Central memory CD8-positive, alpha-beta T cell (primary cell): Measurements from ENCODE around the gene NDUFB5.

Experiments
- ATAC-seq: fragments of 150-1000 bp; cut with Tn5 transposase; replicated peaks from 2 replicates; pipeline ENCODE4 v1.10.0; 2022; ENCODE audit warnings: mild to moderate bottlenecking, moderate FRiP score, moderate number of reproducible peaks; ENCODE audit not compliant: poor library complexity, severe bottlenecking; ENCODE audit errors: extremely low read depth
- DNase-seq, 2 donors: peaks; one replicate each; pipeline ENCODE4 v3.0.0; 2021; ENCODE audit warnings: low spot score in 2 of 2
- H3K27ac Mint-ChIP-seq: one replicate; pipeline ENCODE4 v1.8.0; 2022; ENCODE audit warnings: low read depth, mild to moderate bottlenecking, moderate library complexity, mixed read lengths
- H3K27me3 Mint-ChIP-seq: one replicate; pipeline ENCODE4 v1.8.0; 2022; ENCODE audit warnings: mixed read lengths
- H3K36me3 Mint-ChIP-seq: one replicate; pipeline ENCODE4 v1.8.0; 2022; ENCODE audit warnings: mild to moderate bottlenecking, moderate library complexity, mixed read lengths; ENCODE audit not compliant: insufficient read depth
- H3K4me1 Mint-ChIP-seq: one replicate; pipeline ENCODE4 v1.8.0; 2022; ENCODE audit warnings: mixed read lengths
- H3K4me3 Mint-ChIP-seq: one replicate; pipeline ENCODE4 v1.8.0; 2022; ENCODE audit warnings: mild to moderate bottlenecking, moderate library complexity, mixed read lengths
- H3K9me3 Mint-ChIP-seq: one replicate; pipeline ENCODE4 v1.8.0; 2022; ENCODE audit warnings: mixed read lengths

The NDUFB5 gene

GRCh38 chr3:179604321-179605078 is at the start of gene NDUFB5, which contains the start of gene MRPL47:
TSS of gene NDUFB5 (plus strand) at chr3:179604794. CDS start at chr3:179604816, 22 bp downstream.
TSS of gene MRPL47 (minus strand) at chr3:179604638. CDS start at chr3:179604624, 14 bp downstream.
- peak; percentile 99 for ATAC-seq
- H3K4me1 Mint-ChIP-seq: peaks cover 32% of the 10 kb centered on the region
- H3K27ac Mint-ChIP-seq: peak within 1 kb of the TSS; percentile 99
- H3K4me3 Mint-ChIP-seq: peak within 1 kb of the TSS; percentile 98
- peak; percentile 85 to 88 for DNase-seq
- H3K27me3 Mint-ChIP-seq: no peaks in the 10 kb centered on the region
- peaks cover 25% of the 10 kb centered on the region for H3K36me3 Mint-ChIP-seq
- H3K9me3 Mint-ChIP-seq: no peaks in the 10 kb centered on the region

DNA sequence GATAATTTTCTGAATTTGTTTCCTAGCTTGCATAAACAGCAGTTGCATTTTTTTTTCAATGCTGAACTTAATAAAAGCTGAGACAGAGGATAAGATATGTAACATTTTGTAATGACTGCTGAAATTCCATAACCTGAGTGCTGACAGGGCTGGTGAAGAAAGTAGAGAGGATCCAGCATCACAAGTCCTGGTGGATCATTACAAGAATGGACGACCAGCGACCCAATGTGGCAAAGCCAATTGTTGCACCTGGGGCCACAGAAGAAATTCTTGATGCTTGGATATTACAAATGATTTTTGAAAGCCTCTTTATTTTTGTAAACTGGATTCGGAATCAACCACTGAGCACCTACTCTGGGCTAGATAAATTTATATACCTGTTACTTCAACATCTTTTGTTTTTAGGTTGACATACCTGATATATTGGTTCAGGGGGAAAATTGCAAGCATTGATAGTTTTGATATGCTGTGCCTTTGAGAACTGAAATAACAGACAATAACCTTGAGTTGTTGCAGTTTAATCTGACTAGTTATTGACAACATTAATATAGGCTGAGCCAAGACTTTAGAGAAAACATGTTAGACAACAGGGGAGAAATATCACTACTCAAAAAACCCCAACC is 45.7 kb upstream of the NDUFB5 start:
- DNase-seq (no peak), ATAC-seq (no peak)
- Mint-ChIP-seq H3K4me3 (no peak overlapping the region), H3K27ac (no peak overlapping the region), H3K36me3 (peaks cover 7% of the 10 kb centered on the region), H3K9me3 (no peaks in the 10 kb centered on the region), H3K27me3 (no peaks in the 10 kb centered on the region), H3K4me1 (peaks cover 12% of the 10 kb centered on the region)

GRCh38 chr3:179560791-179561190 is 43.8 kb upstream of the NDUFB5 start:
- peaks cover 7% of the 10 kb centered on the region for H3K36me3 Mint-ChIP-seq
- H3K4me3 Mint-ChIP-seq: no peak overlapping the region
- ATAC-seq (no peak), DNase-seq (no peak)
- no peaks in the 10 kb centered on the region for H3K27me3 Mint-ChIP-seq
- H3K9me3 Mint-ChIP-seq: no peaks in the 10 kb centered on the region
- H3K4me1 Mint-ChIP-seq: peaks cover 22% of the 10 kb centered on the region
- H3K27ac Mint-ChIP-seq: no peak overlapping the region

DNA sequence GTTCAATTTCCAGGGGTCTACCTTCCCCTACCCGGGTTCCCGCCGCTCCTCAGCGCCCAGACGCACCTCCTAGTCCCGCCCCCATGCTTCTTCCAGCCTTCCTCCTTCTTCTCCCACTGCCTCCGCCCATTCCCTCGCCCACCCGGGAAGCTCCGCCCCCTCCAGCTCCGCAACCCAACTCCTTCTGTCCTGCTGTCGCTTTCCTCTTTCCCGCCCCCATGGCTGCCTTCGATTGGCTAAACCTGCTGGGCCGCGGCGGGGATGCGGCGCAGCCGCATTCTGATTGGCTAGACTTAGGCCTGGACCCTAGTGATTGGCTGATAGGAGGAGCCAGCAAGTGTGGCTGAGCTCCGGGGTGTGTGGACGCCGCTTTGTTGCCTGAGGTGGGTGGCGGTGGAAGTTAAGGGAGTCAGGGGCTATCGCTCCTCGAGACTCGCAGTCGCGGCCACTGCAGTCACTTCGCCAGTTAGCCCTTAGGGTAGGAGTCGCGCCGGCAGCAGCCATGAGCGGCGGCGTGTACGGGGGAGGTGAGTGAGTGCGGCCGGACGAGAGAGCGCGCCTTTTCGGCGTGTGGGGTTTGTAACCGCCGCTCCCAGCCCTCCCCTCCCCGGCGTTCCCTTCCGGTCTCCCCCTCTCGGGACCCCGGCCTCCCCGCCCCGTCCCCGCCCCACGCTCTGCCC is 41.9 kb upstream of the NDUFB5 start, which contains the start of gene ACTL6A:
Gene ACTL6A (plus strand): TSS at position 336 of the 680 bp plus-strand sequence. CDS start 167 bp downstream, at position 503.
- Mint-ChIP-seq H3K4me1 (peaks cover 27% of the 10 kb centered on the region), H3K27me3 (no peaks in the 10 kb centered on the region), H3K36me3 (peaks cover 7% of the 10 kb centered on the region), H3K4me3 (peak within 1 kb of the TSS; percentile 96), H3K9me3 (no peaks in the 10 kb centered on the region), H3K27ac (peak within 1 kb of the TSS; percentile 84)
- DNase-seq: peak; percentile 92 to 93
- peak; percentile 95 for ATAC-seq

DNA sequence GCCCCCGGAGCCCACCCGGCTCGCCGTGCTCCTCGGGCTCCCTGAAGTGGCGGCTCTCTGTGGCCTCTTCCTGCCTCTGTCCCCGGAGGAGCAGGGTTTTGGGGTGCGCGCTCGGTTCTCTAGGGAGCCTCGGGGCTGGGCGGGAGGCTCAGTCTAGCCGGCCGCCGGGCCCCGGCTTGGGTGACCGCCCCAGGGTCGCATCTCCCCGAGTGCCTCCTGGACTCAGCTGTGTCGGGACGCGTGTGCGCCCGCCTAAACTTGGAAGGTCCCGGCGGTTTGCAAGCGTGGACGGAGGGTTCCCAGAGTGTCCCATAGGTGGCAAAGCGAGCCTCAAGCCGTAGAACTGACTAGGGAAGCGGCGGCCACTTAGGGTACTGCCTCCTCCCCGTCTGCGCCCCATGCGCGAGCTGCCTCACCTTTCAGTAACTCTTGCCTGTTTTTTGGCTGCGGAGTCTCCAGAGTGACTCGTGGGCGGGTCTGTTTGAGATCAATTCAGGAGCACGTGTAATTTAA is 41.3 kb upstream of the NDUFB5 start:
- H3K27me3 Mint-ChIP-seq: no peaks in the 10 kb centered on the region
- no peaks in the 10 kb centered on the region for H3K9me3 Mint-ChIP-seq

DNA sequence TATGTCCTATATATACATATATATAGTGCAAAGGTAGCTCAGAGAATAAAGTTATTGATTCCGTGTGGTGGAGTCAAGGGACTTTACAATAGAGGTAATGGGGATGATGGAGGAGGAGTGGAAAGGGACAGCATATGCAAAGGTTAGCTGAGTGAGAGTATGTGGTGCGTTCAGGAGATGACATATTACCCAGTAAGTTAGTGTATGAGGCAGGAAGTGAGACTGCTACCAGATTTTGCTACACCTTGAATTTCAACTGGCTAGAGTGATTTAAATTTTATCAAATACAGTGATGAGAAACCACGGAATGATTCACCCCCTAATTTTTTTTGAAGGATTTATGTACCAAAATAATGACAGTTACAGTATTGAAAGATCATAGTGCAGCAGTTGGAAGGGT is 39.1 kb upstream of the NDUFB5 start:
- Mint-ChIP-seq H3K4me3 (no peak overlapping the region), H3K27ac (peak overlapping the region; percentile 44), H3K9me3 (no peaks in the 10 kb centered on the region), H3K4me1 (peaks cover 32% of the 10 kb centered on the region), H3K36me3 (peaks cover 15% of the 10 kb centered on the region), H3K27me3 (no peaks in the 10 kb centered on the region)
- DNase-seq (no peak), ATAC-seq (no peak)

More for the DNA sequence above, 41.3 kb upstream of the NDUFB5 start:
- Mint-ChIP-seq H3K27ac (peak overlapping the region; percentile 84), H3K4me1 (peaks cover 27% of the 10 kb centered on the region), H3K36me3 (peaks cover 7% of the 10 kb centered on the region), H3K4me3 (peak overlapping the region; percentile 96)
- DNase-seq (peak; percentile 41 to 51), ATAC-seq (peak; percentile 72)

GRCh38 chr3:179580992-179581391 is 23.6 kb upstream of the NDUFB5 start:
- DNase-seq: no peak
- H3K27me3 Mint-ChIP-seq: no peaks in the 10 kb centered on the region
- H3K36me3 Mint-ChIP-seq: peaks cover 45% of the 10 kb centered on the region
- H3K9me3 Mint-ChIP-seq: no peaks in the 10 kb centered on the region
- H3K27ac Mint-ChIP-seq: no peak overlapping the region
- no peak for ATAC-seq
- H3K4me3 Mint-ChIP-seq: no peak overlapping the region
- no peaks in the 10 kb centered on the region for H3K4me1 Mint-ChIP-seq

- Mint-ChIP-seq H3K4me3 (no peak overlapping the region), H3K4me1 (no peaks in the 10 kb centered on the region), H3K27me3 (no peaks in the 10 kb centered on the region), H3K27ac (no peak overlapping the region), H3K9me3 (no peaks in the 10 kb centered on the region), H3K36me3 (peaks cover 61% of the 10 kb centered on the region)
- DNase-seq: no peak
- ATAC-seq: no peak
Observed at GRCh38 chr3:179589143-179589542, 15.5 kb upstream of the NDUFB5 start.

- ATAC-seq (no peak), DNase-seq (no peak)
- no peaks in the 10 kb centered on the region for H3K27me3 Mint-ChIP-seq
- peaks cover 67% of the 10 kb centered on the region for H3K36me3 Mint-ChIP-seq
- peak overlapping the region; percentile 5 for H3K27ac Mint-ChIP-seq
- no peak overlapping the region for H3K4me3 Mint-ChIP-seq
- no peaks in the 10 kb centered on the region for H3K9me3 Mint-ChIP-seq
- H3K4me1 Mint-ChIP-seq: no peaks in the 10 kb centered on the region
Observed at GRCh38 chr3:179590669-179591068, 13.9 kb upstream of the NDUFB5 start.

DNA sequence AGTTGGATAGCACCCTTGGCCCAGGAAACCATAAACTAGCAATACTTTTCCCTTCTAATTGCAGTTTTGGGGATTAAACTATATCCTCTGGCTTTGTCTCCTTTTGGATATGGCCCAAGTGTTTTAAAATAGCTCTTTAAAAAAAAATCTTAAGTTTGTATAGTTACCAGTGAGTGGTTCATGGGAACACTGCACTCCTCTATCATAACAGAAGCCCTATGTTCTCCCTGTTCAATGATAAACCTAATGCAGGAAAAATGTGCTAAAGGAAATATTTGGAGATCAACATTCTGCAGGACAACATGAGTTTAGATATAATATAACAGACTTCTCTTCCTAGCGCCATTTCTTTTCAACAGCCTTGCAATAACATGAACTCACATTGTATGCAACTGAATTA is 13.3 kb upstream of the NDUFB5 start:
- Mint-ChIP-seq H3K27me3 (no peaks in the 10 kb centered on the region), H3K36me3 (peaks cover 66% of the 10 kb centered on the region), H3K27ac (peak overlapping the region; percentile 49), H3K4me1 (no peaks in the 10 kb centered on the region), H3K4me3 (no peak overlapping the region), H3K9me3 (no peaks in the 10 kb centered on the region)
- DNase-seq (no peak), ATAC-seq (no peak)

- Mint-ChIP-seq H3K4me1 (peaks cover under 1% of the 10 kb centered on the region), H3K4me3 (no peak overlapping the region), H3K27me3 (no peaks in the 10 kb centered on the region), H3K27ac (no peak overlapping the region), H3K9me3 (no peaks in the 10 kb centered on the region), H3K36me3 (peaks cover 62% of the 10 kb centered on the region)
- no peak for DNase-seq
- ATAC-seq: no peak
Observed at GRCh38 chr3:179599531-179599930, 5.1 kb upstream of the NDUFB5 start.

DNA sequence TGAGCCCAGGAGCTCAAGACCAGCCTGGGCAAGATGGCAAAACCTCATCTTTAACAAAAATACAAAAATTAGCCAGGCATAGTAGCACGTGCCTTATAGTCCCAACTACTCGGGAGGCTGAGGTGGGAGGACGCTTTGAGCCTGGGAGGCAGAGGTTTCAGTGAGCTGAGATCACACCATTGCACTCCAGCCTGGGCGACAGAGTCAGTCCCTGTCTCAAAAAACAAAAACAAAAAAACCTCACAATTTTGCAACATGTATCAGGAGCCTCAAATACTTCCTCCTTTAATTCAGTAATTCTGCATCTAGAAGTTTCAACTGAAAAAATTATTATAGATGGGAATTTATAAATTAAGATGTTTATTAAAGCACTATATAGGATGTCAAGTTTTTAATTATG is 1.3 kb upstream of the NDUFB5 start:
- H3K27ac Mint-ChIP-seq: peak overlapping the region; percentile 99
- peak overlapping the region; percentile 98 for H3K4me3 Mint-ChIP-seq
- ATAC-seq (no peak), DNase-seq (no peak)
- peaks cover 34% of the 10 kb centered on the region for H3K36me3 Mint-ChIP-seq
- peaks cover 24% of the 10 kb centered on the region for H3K4me1 Mint-ChIP-seq
- no peaks in the 10 kb centered on the region for H3K9me3 Mint-ChIP-seq
- no peaks in the 10 kb centered on the region for H3K27me3 Mint-ChIP-seq
